HG02840 (cell line): ENCODE data around the gene PHACTR1.

ENCODE experiments used
- ATAC-seq: cut with Tn5 transposase; IDR thresholded peaks from one replicate; pipeline ENCODE4 v1.9.1; 2021; ENCODE audit warnings: mild to moderate bottlenecking, moderate library complexity, moderate number of reproducible peaks; ENCODE audit not compliant: unreplicated experiment, low FRiP score

The PHACTR1 gene

GRCh38 chr6:12892151-12892550 lies 175.6 kb downstream of the PHACTR1 start:
- ATAC-seq, result no peak

DNA sequence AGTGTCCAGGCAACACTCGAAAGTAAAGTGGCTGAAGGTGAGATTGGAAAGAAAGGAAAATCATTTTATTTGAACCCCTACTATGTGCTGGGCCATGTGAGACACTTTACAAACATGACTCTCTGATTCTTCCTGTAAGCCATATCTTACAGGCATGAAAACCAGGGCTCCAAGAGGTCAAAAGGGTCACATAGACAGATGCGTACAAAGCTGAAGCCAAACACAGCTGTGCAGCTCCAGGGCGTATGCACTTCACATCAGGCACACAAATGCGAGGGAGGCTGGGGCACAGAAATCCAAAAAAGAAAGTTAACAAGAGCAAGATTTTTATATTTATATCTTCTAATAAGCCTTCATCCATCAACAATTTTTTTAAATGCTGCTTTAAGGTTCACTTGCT lies 176.5 kb downstream of the PHACTR1 start:
- ATAC-seq, result no peak

DNA sequence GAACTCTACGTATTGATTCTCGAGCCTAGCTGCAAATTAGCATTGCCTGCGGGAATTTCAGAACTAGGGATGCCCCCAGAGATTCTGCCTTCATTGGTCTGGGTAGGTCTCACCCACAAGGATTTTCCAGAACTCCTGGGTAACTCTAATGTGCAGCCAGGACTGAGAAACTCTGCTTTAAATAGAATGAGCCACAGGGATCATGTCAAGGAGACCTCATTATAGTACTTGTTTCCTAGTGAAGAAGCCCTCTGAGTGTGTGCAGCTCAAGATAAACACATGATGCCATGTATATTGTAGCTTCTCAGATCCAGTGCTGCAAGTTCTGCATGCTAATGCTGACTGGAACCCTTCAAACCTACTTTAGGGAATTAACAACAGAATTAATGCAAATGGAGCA lies 179.2 kb downstream of the PHACTR1 start:
- ATAC-seq, result no peak

GRCh38 chr6:12896208-12896733 lies 179.7 kb downstream of the PHACTR1 start:
- ATAC-seq, result no peak

DNA sequence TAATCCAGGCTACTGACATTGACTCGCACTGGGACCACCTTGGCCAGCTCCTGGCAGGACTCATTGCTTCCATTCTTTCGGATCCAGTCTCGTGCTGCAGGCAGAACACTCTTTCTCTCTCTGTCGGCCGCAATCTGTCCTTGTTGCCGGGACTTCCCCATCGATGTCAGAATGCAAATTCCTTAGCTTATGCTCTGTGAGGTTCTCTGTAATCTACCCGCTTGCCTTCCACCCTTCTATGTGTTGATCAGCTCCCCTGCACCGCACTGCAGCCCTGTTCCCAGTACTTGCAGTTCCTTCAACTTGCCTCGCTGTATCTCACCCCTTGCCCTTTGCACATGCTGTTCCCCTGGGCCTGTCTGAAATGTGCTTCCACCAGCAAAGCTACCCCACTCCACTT lies 182.0 kb downstream of the PHACTR1 start:
- no peak for ATAC-seq

GRCh38 chr6:12899046-12899833 lies 182.7 kb downstream of the PHACTR1 start:
- no peak for ATAC-seq

DNA sequence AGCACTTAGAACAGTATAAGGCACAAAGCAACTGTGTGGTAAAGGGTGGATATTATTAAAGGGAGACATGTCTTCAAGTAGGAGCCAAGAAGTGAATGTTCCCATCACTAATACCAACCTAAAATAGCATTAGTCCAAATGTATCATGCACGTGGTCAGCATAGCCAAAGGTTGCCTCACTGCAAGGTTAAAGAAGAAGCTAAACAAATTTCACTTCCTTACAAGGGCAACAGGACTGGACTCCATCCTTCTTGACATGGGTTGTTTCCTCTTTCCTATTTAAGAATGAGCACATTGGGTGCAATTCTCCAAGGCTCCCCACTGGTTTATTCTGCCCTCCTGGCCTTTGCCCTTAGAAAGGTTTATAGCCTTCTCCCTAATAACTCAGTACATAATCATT lies 186.7 kb downstream of the PHACTR1 start:
- no peak for ATAC-seq

- no peak for ATAC-seq
These were observed 193.3 kb downstream of the PHACTR1 start for GRCh38 chr6:12909833-12910232.

GRCh38 chr6:12911427-12911826 lies 194.9 kb downstream of the PHACTR1 start:
- no peak for ATAC-seq

- ATAC-seq, result no peak
These were observed 196.6 kb downstream of the PHACTR1 start for GRCh38 chr6:12913201-12913600.

DNA sequence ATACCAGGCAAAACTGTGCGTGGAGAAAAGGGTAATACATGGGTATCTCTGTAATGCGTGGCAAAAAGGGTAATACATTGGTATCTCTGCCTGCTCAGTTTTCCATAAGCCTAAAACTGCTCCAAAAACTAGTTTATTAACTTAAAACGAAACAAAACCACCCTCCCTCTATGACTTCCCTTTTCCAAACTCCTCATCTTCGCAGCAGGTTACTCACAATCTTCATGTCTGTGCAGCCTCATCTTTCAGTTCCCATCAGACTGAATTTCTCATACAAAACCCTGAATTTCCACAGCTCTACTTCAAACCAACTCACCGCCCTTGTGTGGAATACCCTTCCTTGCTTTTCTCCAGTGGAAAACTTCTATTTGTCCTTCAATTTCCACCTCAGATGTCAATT lies 199.4 kb downstream of the PHACTR1 start:
- ATAC-seq, result no peak

DNA sequence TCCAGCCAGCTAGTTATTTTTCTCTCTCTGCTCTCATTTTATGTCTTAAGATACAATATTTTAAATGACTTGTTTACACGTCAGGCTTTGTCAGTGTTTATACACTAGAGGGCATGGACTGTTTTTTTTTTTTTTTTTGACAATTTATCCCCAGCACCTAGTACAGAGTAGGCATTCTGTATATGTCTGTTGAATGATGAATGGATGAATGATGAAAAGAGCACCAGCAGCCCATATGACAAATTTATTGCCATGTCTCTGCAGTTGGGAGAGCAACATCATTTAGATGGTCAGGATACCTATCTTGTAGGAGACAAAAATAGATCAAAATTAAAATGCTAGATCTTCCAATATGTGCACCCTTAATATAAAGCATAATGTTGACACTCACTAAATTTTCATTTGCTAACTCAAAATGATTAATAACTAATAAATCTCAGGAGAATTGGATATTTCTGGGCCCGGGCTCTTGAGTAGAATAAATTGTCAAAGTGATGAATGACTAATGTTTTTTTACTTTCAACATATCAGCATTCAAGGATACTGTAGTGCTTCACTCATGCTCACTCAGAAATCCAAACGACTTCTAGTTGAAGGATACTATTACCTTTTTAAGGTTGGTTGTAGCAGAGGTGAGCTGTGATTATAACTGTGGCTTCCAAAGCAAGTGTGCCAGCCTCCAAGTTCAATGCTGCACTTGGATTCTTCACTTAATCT lies 200.0 kb downstream of the PHACTR1 start:
- ATAC-seq, result no peak

DNA sequence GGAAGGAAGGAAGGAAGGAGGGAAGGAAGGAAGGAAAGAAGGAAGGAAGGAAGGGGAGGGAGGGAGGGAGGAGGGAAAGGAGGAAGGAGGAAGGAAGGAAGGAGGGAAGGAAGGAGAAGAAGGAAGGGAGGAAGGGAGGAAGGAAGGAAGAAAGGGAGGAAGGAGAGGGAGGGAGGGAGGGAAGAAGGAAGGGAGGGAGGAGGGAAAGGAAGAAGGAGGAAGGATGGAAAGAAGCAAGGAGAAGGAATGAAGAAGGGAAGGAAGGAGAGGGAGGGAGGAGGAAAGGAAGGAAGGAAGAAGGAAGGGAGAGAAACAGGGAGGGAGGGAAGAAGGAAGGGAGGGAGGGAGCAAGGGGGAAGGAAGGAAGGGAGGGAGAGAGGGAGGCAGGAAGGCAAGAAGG lies 204.9 kb downstream of the PHACTR1 start:
- no peak for ATAC-seq

DNA sequence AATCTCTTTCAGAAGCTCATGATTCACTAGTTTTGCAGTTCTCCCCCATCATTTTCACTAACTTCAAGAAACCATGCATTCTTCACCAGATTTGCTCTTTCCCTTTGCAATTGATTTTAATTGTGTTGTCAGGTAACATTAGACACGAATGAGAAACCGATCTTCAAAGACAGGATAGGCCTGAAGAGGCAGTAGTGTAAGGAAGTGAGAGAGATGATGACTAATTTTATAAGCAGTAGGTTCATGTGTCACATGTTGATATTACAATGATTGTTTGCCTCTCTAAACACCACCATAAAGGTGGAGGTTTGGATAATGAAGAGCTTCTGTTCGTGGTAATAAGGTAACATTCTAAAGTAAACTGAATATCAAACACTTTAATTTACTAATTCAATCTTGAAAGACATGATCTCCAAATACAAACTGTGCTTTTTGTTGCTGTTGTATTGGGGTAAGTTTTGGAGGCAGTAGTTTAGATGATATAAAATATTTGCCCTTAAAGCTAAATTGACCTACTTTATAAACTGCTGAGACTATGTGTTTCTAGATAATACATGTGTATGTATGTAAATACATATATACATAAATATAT lies 207.2 kb downstream of the PHACTR1 start:
- no peak for ATAC-seq

DNA sequence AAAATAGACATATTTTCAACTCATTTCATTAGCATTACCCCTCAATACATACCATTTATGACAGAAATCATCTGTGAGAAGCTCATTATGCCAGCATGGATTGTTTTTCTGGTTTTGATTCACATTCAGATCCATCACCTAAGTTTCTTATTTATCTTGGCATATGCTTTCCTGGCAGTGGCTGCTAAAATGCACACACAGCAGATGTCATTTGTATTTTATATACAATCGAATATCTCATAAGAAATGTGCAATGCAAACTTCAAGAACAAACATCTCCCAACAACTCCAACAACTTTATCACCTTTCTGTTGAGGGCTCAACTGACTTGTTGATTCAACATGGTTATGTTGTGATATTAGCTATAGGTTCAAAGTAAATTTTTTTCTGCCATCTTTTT lies 208.3 kb downstream of the PHACTR1 start:
- ATAC-seq, result no peak

- ATAC-seq, result no peak
These were observed 211.2 kb downstream of the PHACTR1 start for GRCh38 chr6:12927746-12928145.

GRCh38 chr6:12929678-12930077 lies 213.1 kb downstream of the PHACTR1 start:
- no peak for ATAC-seq

- no peak for ATAC-seq
These were observed 215.1 kb downstream of the PHACTR1 start for GRCh38 chr6:12931639-12932038.

- no peak for ATAC-seq
These were observed 219.1 kb downstream of the PHACTR1 start for GRCh38 chr6:12935637-12936036.

GRCh38 chr6:12937971-12938370 lies 221.4 kb downstream of the PHACTR1 start:
- ATAC-seq, result no peak

GRCh38 chr6:12939314-12939713 lies 222.7 kb downstream of the PHACTR1 start:
- no peak for ATAC-seq
